CD4-positive, alpha-beta T cell treated with Interleukin-21 for 1 hour (primary cell): ENCODE measurements around the gene BBS2.

Source experiments
- DNase-seq: peaks from one replicate; pipeline ENCODE4 v3.0.0-alpha.2; 2020

BBS2 gene

GRCh38 chr16:56475201-56475600 is 44.6 kb downstream of the BBS2 start:
- DNase-seq, result no peak

GRCh38 chr16:56470666-56471065 is 49.2 kb downstream of the BBS2 start:
- no peak for DNase-seq

- DNase-seq, result no peak
These were observed 49.6 kb downstream of the BBS2 start for GRCh38 chr16:56470232-56470631.

GRCh38 chr16:56469748-56470147 is 50.1 kb downstream of the BBS2 start:
- no peak for DNase-seq

- no peak for DNase-seq
These were observed 51.0 kb downstream of the BBS2 start for GRCh38 chr16:56468800-56469199.

DNA sequence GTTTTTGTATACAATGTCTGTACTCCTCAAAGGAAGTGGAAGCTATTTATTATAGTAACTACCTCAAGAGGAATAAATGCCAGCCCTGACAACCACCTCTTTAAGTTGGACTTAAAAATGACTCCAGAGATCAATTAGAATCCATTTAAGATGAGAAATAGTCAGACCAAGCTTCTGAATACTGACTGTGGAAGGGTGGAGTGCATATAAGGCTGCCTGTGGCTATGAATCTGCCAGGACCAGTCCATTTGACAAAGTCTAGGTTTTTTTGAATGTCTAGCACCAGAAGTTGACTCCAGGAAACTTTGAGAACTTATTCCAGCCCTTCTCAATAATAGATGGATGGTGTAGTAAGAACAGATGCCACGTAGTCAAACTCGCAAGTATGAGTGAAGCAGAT is 53.5 kb downstream of the BBS2 start:
- no peak for DNase-seq

- no peak for DNase-seq
These were observed 56.7 kb downstream of the BBS2 start for GRCh38 chr16:56463153-56463552.

DNA sequence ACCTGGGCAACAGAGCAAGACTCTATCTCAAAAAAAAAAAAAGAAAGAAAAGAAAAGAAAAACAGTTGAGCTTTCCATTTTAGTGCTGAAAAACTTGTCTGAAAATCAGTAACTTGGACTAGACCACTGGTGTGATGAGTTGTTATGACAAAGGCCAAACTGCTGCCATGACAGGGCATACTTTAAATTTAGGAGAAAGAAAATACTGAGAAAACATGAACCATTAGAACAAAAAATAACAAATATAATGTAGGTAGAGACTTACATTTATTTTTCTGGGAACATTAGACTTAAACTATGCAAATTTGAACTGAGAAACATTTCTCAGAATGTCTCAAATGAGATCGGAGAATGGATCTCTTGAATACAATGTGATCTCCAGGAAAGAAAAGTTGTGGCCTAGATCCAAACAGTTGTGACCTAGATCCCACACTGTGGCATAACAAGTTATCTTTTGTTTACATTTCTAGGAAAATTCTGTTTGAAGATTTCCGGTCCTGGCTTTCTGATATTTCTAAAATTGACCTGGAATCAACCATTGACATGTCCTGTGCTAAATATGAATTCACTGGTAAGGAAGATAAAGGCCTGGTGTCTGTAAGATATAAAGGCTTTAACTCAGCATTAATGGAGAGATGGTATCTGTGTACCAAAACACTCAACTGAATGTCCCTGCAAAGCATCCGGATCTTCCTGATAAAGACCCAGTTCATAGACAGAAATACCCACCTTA is 57.6 kb downstream of the BBS2 start:
- DNase-seq, result no peak

DNA sequence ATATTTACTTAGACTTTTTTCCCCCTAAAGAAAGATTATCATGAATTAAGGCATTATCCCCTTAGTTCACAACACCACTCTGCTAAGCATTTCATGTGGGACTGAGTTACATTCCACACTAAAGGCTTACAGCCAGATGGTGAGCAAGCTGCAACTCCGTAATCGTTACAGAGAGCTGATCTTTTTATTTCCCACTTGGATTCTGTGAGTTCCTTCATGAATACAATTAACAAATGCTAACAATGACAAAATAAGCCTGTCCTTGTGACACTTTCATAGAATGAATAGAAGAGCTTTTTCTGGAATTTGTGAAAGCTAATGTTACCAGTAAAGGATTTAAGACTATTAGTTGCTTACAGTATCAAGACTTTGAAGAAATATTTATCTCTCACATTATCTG is 59.7 kb downstream of the BBS2 start:
- DNase-seq, result no peak

DNA sequence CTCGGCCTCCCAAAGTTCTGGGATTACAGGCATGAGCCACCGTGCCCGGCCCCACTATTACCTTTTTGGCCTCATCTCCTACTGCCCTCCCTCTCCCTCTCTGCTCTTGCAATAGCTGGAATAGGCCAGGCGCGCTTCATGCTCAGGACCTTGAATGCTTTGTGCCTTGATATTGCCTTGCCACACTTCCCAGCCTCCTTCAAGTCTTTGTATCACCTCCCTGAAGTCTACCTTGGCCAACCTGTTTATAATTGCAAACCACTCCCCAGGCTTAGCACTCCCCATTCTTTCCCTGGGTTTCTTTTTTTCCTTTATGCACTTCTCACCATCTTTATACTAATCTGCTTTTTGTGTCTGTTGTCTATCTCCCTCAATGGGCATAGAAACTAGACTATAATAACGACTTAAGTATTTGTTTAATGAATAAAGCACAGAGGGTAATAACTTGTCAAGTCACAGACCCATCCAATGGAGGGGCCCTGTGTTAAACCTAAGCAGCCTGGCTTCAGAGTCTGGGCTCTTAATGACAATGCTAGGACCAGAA is 61.8 kb downstream of the BBS2 start:
- no peak for DNase-seq

- peak; percentile 7 for DNase-seq
These were observed 67.8 kb downstream of the BBS2 start for GRCh38 chr16:56451753-56452689.

GRCh38 chr16:56450986-56451752 is 68.7 kb downstream of the BBS2 start, which contains the start of the genes NUDT21 and OGFOD1:
Gene NUDT21 (minus strand): TSS chr16:56451332. CDS start chr16:56451202, 130 bp downstream.
Gene OGFOD1 (plus strand): TSS chr16:56451554. CDS start chr16:56451613, 59 bp downstream.
- peak; percentile 95 for DNase-seq

- DNase-seq, result no peak
These were observed 69.4 kb downstream of the BBS2 start for GRCh38 chr16:56450275-56450985.

DNA sequence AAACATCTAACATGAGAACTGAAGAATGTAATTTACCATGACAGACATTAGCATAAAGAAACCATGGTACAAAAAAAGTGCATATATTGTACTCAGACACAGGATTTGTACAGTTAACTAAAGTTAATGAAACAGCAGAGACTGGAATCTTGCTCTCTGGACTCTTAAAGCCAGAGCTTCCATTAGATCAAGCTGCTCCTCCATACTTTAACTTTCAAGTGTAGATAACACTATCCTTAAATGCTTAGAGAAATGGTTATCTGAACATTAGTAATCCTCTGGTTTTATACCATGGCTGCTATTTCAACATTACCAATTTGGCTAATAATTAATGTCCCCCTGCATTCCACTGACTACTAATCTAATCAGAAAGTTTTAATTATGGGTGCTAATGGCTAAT is 71.8 kb downstream of the BBS2 start:
- DNase-seq, result no peak

DNA sequence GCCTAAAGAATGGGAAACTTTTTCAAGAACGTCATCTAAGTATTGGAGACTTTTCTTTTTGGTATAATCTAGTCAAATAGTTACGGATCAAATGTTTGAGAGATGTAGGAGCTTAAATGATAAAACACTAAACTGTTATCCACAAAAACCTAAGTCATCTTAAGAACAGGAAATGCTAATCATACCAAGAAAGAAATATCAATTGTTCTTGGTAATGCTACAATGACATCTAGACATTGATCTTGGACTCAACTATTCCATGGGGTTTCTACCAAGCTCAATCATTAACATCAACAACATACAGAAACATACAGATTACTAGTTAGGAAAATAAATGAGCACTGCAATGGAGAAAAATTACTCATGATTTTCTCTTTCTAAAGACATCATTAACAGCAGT is 72.5 kb downstream of the BBS2 start:
- DNase-seq, result no peak

- no peak for DNase-seq
These were observed 81.8 kb downstream of the BBS2 start for GRCh38 chr16:56438038-56438437.

DNA sequence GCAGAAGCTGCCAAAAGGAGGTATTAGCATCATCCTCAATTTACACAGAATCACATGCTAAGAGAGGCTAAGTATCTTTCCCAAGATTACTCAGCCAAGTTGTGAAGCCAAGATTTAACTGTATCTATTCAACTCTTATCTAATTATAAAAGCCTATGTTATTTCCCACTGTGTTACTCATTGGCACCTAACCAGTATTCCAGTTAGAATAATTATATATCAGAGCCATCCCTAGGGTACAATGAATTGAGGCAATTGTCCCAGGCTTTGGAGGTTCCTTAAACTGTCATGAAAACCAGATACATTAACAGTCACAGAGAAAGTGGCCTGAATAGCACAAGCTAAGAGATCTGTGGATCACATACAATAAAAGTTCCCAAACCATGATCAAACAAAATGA is 83.6 kb downstream of the BBS2 start:
- DNase-seq, result no peak
